Breast epithelium (tissue), 4 donors: ENCODE data around the gene XIRP2. TPM values are rescaled to one million over a fixed set of nuclear protein-coding genes. Genes with fewer than 3 reads are reported as not detected.

Experiments used
- DNase-seq, 2 donors: peaks; one replicate each; pipeline ENCODE4 v3.0.0-alpha.2; 2019; ENCODE audit warnings: low spot score in 2 of 2
- H3K27ac ChIP-seq, 2 donors: fragments of 200-600 bp; sonication (generic) in 1 of 2; one replicate each; pipeline ENCODE4 v1.5.1; 2016 to 2019; ENCODE audit warnings: mild to moderate bottlenecking in 1 of 2
- H3K27me3 ChIP-seq, 2 donors: fragments of 200-600 bp; sonication (generic) in 1 of 2; one replicate each; pipeline versions ENCODE4 v1.5.1 to v1.6.0; 2017 to 2019; ENCODE audit warnings: control low read depth in 1 of 2, mild to moderate bottlenecking in 1 of 2
- H3K36me3 ChIP-seq: fragments of 200-600 bp; one replicate; pipeline ENCODE4 v1.5.1; 2019
- H3K4me1 ChIP-seq, 2 donors: fragments of 200-600 bp; sonication (generic); one replicate each; pipeline ENCODE4 v1.5.1; 2016 to 2019; ENCODE audit warnings: control low read depth in 1 of 2
- H3K4me3 ChIP-seq, 3 donors: fragments of 200-600 bp; sonication (generic); 1 replicate in 2 of 3; 2 replicates in 1 of 3; pipeline ENCODE4 v1.5.1; 2016 to 2019; ENCODE audit warnings: mild to moderate bottlenecking in 3 of 3, moderate library complexity in 2 of 3
- H3K9me3 ChIP-seq, 2 donors: fragments of 200-600 bp; sonication (generic) in 1 of 2; one replicate each; pipeline ENCODE4 v1.5.1; 2016 to 2019; ENCODE audit warnings: control low read depth in 1 of 2
- CTCF ChIP-seq, 3 donors: fragments of 450-650 bp; IDR thresholded peaks; one replicate each; pipeline ENCODE4 v1.5.1; 2016 to 2017; ENCODE audit warnings: antibody characterized with exemption in 3 of 3, mild to moderate bottlenecking in 3 of 3, moderate library complexity in 3 of 3
- POLR2A ChIP-seq: fragments of 450-650 bp; IDR thresholded peaks from one replicate; pipeline ENCODE4 v1.6.1; 2016; ENCODE audit warnings: antibody characterized with exemption, mild to moderate bottlenecking, moderate library complexity
- POLR2AphosphoS5 ChIP-seq, 3 donors: sonication (generic); formaldehyde crosslinking; IDR thresholded peaks; one replicate each; pipeline ENCODE4 v1.6.1; 2017; ENCODE audit warnings: antibody characterized with exemption in 3 of 3
- intact Hi-C: fragments of 100-400 bp; cut with DNase I; formaldehyde crosslinking; loops from one replicate; pipeline ENCODE4 v1.15.1; 2023; ENCODE audit warnings: low total_unique reads
- total RNA-seq, 3 donors: library from RNA; depleted of rRNA; stranded (reverse); fragments of >200 nt; gene quantifications; one replicate each; pipeline ENCODE4 v1.1.0, GENCODE V29; 2016

XIRP2 gene
- total RNA-seq, 3 donors from 2014 or later = not detected

- Histone ChIP-seq H3K27me3 (no peaks in the 10 kb centered on the region), H3K27ac (no peak overlapping the region), H3K9me3 (no peaks in the 10 kb centered on the region), H3K36me3 (no peaks in the 10 kb centered on the region), H3K4me1 (no peaks in the 10 kb centered on the region), H3K4me3 (no peak overlapping the region)
- no peak for DNase-seq
- intact Hi-C loops = no loop called here
- TF ChIP-seq POLR2A = no peak
- no peak for TF ChIP-seq POLR2AphosphoS5 (IDR thresholded peaks at IDR 0.05)
- no peak for TF ChIP-seq CTCF (IDR thresholded peaks at IDR 0.05)
Observed at GRCh38 chr2:166994588-166995336, 106.5 kb downstream of the XIRP2 start.

GRCh38 chr2:166996465-166996864 is 108.2 kb downstream of the XIRP2 start:
- Histone ChIP-seq H3K9me3 (no peaks in the 10 kb centered on the region), H3K27me3 (no peaks in the 10 kb centered on the region)
- TF ChIP-seq POLR2AphosphoS5 (IDR thresholded peaks at IDR 0.05) (no peak), CTCF (IDR thresholded peaks at IDR 0.05) (no peak), POLR2A (no peak)

GRCh38 chr2:167001165-167001564 is 112.9 kb downstream of the XIRP2 start:
- Histone ChIP-seq H3K4me1 (no peaks in the 10 kb centered on the region), H3K9me3 (no peaks in the 10 kb centered on the region), H3K4me3 (no peak overlapping the region), H3K36me3 (no peaks in the 10 kb centered on the region), H3K27me3 (no peaks in the 10 kb centered on the region), H3K27ac (no peak overlapping the region)
- intact Hi-C loops = no loop called here
- TF ChIP-seq POLR2AphosphoS5 (IDR thresholded peaks at IDR 0.05) (no peak), POLR2A (no peak), CTCF (IDR thresholded peaks at IDR 0.05) (no peak)
- no peak for DNase-seq

More at GRCh38 chr2:166996465-166996864, 108.2 kb downstream of the XIRP2 start:
- Histone ChIP-seq H3K4me3 (no peak overlapping the region), H3K4me1 (no peaks in the 10 kb centered on the region), H3K36me3 (no peaks in the 10 kb centered on the region), H3K27ac (no peak overlapping the region)
- intact Hi-C loops = no loop called here
- no peak for DNase-seq

GRCh38 chr2:167005096-167005495 is 116.8 kb downstream of the XIRP2 start:
- TF ChIP-seq CTCF (IDR thresholded peaks at IDR 0.05) (no peak), POLR2A (no peak), POLR2AphosphoS5 (IDR thresholded peaks at IDR 0.05) (no peak)
- DNase-seq = no peak
- no peak overlapping the region for H3K4me3 ChIP-seq
- H3K36me3 ChIP-seq = no peaks in the 10 kb centered on the region
- no peaks in the 10 kb centered on the region for H3K4me1 ChIP-seq
- intact Hi-C loops = no loop called here
- no peak overlapping the region for H3K27ac ChIP-seq
- no peaks in the 10 kb centered on the region for H3K9me3 ChIP-seq
- H3K27me3 ChIP-seq = no peaks in the 10 kb centered on the region

GRCh38 chr2:167013227-167013626 is 124.9 kb downstream of the XIRP2 start:
- DNase-seq = no peak
- intact Hi-C loops = no loop called here
- Histone ChIP-seq H3K36me3 (no peaks in the 10 kb centered on the region), H3K27ac (no peak overlapping the region), H3K4me3 (no peak overlapping the region), H3K27me3 (no peaks in the 10 kb centered on the region), H3K4me1 (no peaks in the 10 kb centered on the region), H3K9me3 (no peaks in the 10 kb centered on the region)
- TF ChIP-seq POLR2A (no peak), CTCF (IDR thresholded peaks at IDR 0.05) (no peak), POLR2AphosphoS5 (IDR thresholded peaks at IDR 0.05) (no peak)
